Measurements from ENCODE around the gene NFASC. TPM values are rescaled to one million over a fixed set of nuclear protein-coding genes. Genes with fewer than 3 reads are reported as not detected.

NFASC gene
- total RNA-seq, 2 experiments from 2014 or later, result not detected

DNA sequence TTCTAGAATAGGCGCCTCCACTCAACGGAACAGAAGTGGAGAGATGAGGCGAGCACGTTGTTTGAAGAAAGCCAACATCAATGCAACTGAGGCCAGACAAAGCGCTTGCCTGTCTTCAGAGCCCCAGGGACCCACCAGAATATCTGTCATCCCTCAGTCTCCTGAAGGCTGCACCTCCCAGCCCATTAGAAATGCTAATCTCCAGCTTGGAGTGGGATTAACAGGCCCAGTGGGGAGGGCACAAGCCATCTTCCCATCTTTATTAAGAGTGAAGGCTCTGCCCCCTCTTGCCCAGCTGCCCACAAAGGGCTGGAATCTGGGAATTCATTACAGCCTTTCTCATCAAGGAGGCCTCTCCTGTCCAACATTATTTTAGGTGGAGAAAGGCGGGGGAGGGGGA, 155.5 kb downstream of the NFASC start:
- H3K36me3 ChIP-seq (ENCODE audit: insufficient read depth, low read length), result no peaks in the 10 kb centered on the region
- no TSS peak for BruUV-seq (replicated peaks)
- intact Hi-C loops (cut with micrococcal nuclease; ENCODE audit: unreplicated experiment), result no loop called here
- CTCF ChIA-PET (ENCODE audit: unreplicated experiment), result no interaction called here
- H3K79me2 ChIP-seq (ENCODE audit: insufficient read depth, low read depth, low read length), result no peaks in the 10 kb centered on the region
- no peaks in the 10 kb centered on the region for H3K9me3 ChIP-seq (ENCODE audit: low read length)
- no peak overlapping the region for H3K4me3 ChIP-seq (ENCODE audit: low read depth, low read length, poor library complexity, severe bottlenecking)
- POLR2A ChIA-PET, result no interaction called here
- DNase-seq (ENCODE audit: low spot score), result no peak
- H3K27ac ChIP-seq (ENCODE audit: low read depth, low read length, poor library complexity, severe bottlenecking), result no peak overlapping the region
- no peak overlapping the region for H3K4me2 ChIP-seq (ENCODE audit: low read length)
- H3K4me1 ChIP-seq (ENCODE audit: insufficient read depth, low read length, poor library complexity, severe bottlenecking), result no peaks in the 10 kb centered on the region
- no peaks in the 10 kb centered on the region for H4K20me1 ChIP-seq (ENCODE audit: insufficient read depth, low read length)
- H2AFZ ChIP-seq (ENCODE audit: low read length), result no peak overlapping the region
- H3K9me2 ChIP-seq (ENCODE audit: insufficient read depth, low read length), result no peaks in the 10 kb centered on the region
- TF ChIP-seq, protein P1, sequence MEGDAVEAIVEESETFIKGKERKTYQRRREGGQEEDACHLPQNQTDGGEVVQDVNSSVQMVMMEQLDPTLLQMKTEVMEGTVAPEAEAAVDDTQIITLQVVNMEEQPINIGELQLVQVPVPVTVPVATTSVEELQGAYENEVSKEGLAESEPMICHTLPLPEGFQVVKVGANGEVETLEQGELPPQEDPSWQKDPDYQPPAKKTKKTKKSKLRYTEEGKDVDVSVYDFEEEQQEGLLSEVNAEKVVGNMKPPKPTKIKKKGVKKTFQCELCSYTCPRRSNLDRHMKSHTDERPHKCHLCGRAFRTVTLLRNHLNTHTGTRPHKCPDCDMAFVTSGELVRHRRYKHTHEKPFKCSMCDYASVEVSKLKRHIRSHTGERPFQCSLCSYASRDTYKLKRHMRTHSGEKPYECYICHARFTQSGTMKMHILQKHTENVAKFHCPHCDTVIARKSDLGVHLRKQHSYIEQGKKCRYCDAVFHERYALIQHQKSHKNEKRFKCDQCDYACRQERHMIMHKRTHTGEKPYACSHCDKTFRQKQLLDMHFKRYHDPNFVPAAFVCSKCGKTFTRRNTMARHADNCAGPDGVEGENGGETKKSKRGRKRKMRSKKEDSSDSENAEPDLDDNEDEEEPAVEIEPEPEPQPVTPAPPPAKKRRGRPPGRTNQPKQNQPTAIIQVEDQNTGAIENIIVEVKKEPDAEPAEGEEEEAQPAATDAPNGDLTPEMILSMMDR (conservative IDR thresholded peaks at IDR 0.05; ENCODE audit: low read length), result no peak
- no peak for TF ChIP-seq EZH2phosphoT487 (IDR thresholded peaks at IDR 0.05; ENCODE audit: borderline replicate concordance, low read depth, low read length)

DNA sequence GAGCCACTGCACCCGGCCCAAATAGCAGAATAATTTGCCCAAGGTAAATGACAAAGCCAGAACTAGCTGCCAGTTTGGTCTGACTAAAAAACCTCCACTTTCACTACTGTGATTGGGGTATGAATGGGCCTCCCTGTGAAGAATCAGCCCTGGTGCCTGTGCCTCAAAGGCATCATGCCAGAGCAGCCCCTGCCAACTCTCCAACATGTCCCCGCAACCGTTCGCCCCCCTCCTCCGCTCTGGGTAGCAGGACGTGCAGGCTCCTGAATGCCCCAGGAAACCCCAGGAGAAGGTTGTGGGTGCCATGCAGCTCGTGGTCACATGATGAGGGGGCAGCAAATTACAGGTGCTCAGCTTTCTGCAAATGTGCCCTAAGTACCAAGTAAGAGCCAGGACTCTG, 157.7 kb downstream of the NFASC start:
- Histone ChIP-seq H3K79me2 (ENCODE audit: insufficient read depth, low read depth, low read length) (no peaks in the 10 kb centered on the region), H3K4me2 (ENCODE audit: low read length) (no peak overlapping the region), H3K9me2 (ENCODE audit: insufficient read depth, low read length) (no peaks in the 10 kb centered on the region), H3K36me3 (ENCODE audit: insufficient read depth, low read length) (no peaks in the 10 kb centered on the region), H3K27ac (ENCODE audit: low read depth, low read length, poor library complexity, severe bottlenecking) (no peak overlapping the region), H4K20me1 (ENCODE audit: insufficient read depth, low read length) (no peaks in the 10 kb centered on the region), H3K4me3 (ENCODE audit: low read depth, low read length, poor library complexity, severe bottlenecking) (no peak overlapping the region), H3K9me3 (ENCODE audit: low read length) (no peaks in the 10 kb centered on the region), H2AFZ (ENCODE audit: low read length) (no peak overlapping the region), H3K4me1 (ENCODE audit: insufficient read depth, low read length, poor library complexity, severe bottlenecking) (no peaks in the 10 kb centered on the region)
- intact Hi-C loops (cut with micrococcal nuclease; ENCODE audit: unreplicated experiment), result no loop called here
- no peak for DNase-seq (ENCODE audit: low spot score)
- BruUV-seq (replicated peaks), result no TSS peak
- ChIA-PET POLR2A (interaction anchor here (0.6 kb wide), 1 partner anchor 21 kb away, joined by 3 read pairs; no protein-coding TSS in a partner anchor), CTCF (ENCODE audit: unreplicated experiment) (no interaction called here)
- no peak for TF ChIP-seq EZH2phosphoT487 (IDR thresholded peaks at IDR 0.05; ENCODE audit: borderline replicate concordance, low read depth, low read length)
- TF ChIP-seq, protein P1 (conservative IDR thresholded peaks at IDR 0.05; ENCODE audit: low read length), result no peak

DNA sequence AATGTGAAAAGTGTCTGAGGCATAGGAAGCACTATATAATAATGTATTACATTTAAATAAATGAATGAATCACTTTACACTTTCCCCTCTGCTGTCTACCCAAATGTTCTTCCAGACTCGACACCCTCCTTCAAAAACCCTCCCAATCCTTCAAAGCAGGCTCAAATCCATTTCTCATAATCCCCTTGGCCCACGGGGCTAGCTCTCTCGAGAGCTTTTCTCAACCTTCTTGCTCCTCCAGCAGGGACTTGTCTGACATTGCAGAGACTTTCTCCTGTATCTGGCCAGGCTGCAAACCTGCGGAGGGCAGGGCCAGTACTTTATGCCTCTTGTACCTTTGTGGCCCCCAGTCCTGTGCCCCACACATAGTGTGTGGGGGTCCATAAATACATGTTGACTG, 158.3 kb downstream of the NFASC start:
- no TSS peak for BruUV-seq (replicated peaks)
- ChIA-PET POLR2A (interaction anchor here (0.6 kb wide), 1 partner anchor 22 kb away, joined by 3 read pairs; no protein-coding TSS in a partner anchor), CTCF (ENCODE audit: unreplicated experiment) (no interaction called here)
- H3K4me3 ChIP-seq (ENCODE audit: low read depth, low read length, poor library complexity, severe bottlenecking), result no peak overlapping the region
- intact Hi-C loops (cut with micrococcal nuclease; ENCODE audit: unreplicated experiment), result no loop called here
- H3K4me1 ChIP-seq (ENCODE audit: insufficient read depth, low read length, poor library complexity, severe bottlenecking), result no peaks in the 10 kb centered on the region
- no peak for DNase-seq (ENCODE audit: low spot score)
- H3K36me3 ChIP-seq (ENCODE audit: insufficient read depth, low read length), result no peaks in the 10 kb centered on the region
- H3K9me3 ChIP-seq (ENCODE audit: low read length), result no peaks in the 10 kb centered on the region
- H3K9me2 ChIP-seq (ENCODE audit: insufficient read depth, low read length), result no peaks in the 10 kb centered on the region
- no peaks in the 10 kb centered on the region for H3K79me2 ChIP-seq (ENCODE audit: insufficient read depth, low read depth, low read length)
- no peak overlapping the region for H3K4me2 ChIP-seq (ENCODE audit: low read length)
- H2AFZ ChIP-seq (ENCODE audit: low read length), result no peak overlapping the region
- no peaks in the 10 kb centered on the region for H4K20me1 ChIP-seq (ENCODE audit: insufficient read depth, low read length)
- no peak overlapping the region for H3K27ac ChIP-seq (ENCODE audit: low read depth, low read length, poor library complexity, severe bottlenecking)
- TF ChIP-seq, protein P1 (conservative IDR thresholded peaks at IDR 0.05; ENCODE audit: low read length), result no peak
- TF ChIP-seq EZH2phosphoT487 (IDR thresholded peaks at IDR 0.05; ENCODE audit: borderline replicate concordance, low read depth, low read length), result no peak
